NCI-H524 treated with DMSO at 0.1 percent for 48 hours (cell line): ENCODE measurements around the gene HBA1.
"Not testable (repeated sequence)": the region's sequence is repeated elsewhere in the genome, so short reads cannot be mapped to it uniquely, and the experiment has no call there.

Experiments
- DNase-seq: peaks from one replicate; lab custom pipeline; 2025; lab: John Stamatoyannopoulos, UW

Gene HBA1

GRCh38 chr16:176006-176405, 474 bp upstream of the HBA1 start:
- DNase-seq, result not testable (repeated sequence)

GRCh38 chr16:177394-177822, 928 bp downstream of the HBA1 start:
- DNase-seq, result no peak

GRCh38 chr16:177981-178667, 1.6 kb downstream of the HBA1 start:
- DNase-seq, result no peak

DNA sequence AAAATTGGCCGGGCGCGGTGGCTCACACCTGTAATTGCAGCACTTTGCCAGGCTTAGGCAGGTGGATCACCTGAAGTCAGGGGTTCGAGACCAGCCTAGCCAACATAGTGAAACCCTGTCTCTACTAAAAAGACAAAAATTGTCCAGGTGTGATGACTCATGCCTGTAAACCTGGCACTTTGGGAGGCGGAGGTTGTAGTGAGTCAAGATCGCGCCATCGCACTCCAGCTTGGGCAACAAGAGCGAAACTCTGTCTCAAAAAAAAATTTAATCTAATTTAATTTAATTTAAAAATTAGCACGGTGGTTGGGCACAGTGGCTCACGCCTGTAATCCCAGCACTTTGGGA, 2.2 kb downstream of the HBA1 start:
- no peak for DNase-seq

DNA sequence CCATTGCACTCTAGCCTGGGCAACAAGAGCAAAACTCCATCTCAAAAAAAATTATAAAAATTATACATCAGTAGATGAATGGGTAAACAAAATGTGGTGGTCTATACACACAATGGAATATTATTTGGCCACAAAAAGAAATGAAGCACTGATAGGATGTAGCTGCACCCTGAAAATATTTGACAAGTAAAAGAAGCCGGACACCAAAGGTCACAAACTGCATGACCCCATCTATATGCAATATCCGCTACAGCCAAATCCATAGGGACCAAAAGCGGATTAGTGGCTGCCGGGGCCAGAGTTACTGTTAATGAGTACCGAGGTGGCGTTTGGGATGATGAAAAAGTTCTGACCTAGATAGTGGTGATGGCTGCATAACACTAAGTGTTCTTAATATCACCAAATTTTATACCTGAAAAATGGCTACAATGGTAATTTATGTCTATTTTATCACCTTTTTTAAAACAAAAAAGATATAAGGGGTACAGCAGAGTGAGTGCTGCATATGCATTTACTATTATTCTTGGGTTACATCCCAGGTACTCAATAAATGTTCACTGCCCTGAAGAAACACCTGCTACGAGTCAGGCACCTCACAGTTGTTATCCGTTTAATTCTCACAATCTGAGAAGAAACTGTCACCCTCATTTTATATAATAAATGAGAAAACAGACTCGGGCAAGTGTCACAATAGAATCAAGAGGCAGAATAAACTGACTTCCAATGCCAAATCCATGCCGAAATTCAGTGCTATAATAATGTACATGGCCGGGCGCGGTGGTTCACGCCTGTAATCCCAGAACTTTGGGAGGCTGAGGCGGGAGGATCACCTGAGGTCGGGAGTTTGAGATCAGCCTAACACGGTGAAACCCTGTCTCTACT, 3.0 kb downstream of the HBA1 start:
- DNase-seq, result no peak

DNA sequence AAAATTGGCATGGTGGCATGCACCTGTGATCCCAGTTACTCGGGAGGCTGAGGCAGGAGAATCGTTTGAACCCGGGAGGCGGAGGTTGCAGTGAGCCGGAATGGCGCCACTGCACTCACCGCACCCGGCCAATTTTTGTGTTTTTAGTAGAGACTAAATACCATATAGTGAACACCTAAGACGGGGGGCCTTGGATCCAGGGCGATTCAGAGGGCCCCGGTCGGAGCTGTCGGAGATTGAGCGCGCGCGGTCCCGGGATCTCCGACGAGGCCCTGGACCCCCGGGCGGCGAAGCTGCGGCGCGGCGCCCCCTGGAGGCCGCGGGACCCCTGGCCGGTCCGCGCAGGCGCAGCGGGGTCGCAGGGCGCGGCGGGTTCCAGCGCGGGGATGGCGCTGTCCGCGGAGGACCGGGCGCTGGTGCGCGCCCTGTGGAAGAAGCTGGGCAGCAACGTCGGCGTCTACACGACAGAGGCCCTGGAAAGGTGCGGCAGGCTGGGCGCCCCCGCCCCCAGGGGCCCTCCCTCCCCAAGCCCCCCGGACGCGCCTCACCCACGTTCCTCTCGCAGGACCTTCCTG, 3.7 kb downstream of the HBA1 start, which contains the start of gene HBQ1:
TSS of gene HBQ1 (plus strand) at position 359 of the 575 bp plus-strand sequence. CDS start at position 387, 28 bp downstream.
- no peak for DNase-seq

GRCh38 chr16:180681-181564, 4.4 kb downstream of the HBA1 start:
- DNase-seq, result peak; percentile 60

DNA sequence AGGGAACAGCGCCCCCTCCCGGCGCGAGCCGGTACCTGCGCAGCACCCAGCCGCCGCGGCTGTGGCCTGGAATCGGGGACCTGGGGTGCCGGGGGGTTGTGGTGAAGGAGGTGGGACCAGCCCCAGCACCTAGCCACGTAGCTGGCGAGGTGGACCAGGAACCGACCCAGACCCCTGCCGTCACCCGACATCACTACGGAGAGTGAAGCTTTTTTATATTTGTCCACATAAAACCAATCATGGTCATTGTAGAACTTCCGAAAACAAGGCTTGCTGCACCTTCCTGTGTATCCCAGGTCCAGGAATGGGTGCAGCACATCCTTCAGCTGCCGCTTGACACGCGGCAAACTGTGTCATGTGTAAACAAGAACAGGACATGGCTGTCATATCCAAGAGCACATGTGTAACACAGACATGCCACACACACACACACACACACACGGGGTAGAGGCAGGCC, 5.1 kb downstream of the HBA1 start:
- no peak for DNase-seq

GRCh38 chr16:183005-183404, 6.5 kb downstream of the HBA1 start:
- DNase-seq, result no peak

DNA sequence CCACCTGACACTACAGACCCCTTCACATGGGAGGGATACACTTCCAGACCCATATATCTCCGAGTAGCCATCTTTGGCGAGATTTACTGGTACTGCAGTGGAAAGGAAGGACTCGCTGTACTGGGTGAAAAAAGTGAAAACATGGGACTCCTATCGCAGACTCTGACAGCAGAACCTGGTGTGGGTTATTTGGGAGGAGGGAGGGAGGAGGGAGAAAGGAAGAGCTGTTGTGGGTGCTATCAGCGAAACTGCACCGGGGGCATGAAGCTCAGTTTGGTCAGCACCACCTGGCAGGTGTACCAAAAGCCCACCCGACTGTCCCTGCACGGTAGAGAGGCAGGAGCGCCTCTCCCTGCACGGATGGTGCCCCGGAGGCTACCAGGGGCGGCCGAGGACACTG, 8.7 kb downstream of the HBA1 start:
- DNase-seq, result no peak

DNA sequence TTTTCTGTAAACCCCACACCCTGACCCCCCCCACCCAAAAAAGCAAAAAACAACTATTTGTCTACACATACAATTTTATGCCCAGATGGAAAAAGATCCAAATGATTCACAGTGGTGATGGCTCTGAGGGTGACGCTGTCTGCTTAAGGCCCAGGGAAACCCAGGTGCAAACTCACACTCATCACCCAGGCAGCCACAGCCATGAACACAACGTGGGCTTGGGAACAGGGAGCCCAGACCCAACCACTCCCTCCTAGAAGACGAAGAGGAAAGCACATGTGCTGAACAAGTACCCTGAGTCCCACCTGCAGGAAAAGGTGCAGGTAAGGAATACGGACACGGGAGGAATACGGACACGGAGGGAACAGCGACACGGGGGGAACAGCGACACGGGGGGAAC, 9.2 kb downstream of the HBA1 start:
- DNase-seq, result no peak

DNA sequence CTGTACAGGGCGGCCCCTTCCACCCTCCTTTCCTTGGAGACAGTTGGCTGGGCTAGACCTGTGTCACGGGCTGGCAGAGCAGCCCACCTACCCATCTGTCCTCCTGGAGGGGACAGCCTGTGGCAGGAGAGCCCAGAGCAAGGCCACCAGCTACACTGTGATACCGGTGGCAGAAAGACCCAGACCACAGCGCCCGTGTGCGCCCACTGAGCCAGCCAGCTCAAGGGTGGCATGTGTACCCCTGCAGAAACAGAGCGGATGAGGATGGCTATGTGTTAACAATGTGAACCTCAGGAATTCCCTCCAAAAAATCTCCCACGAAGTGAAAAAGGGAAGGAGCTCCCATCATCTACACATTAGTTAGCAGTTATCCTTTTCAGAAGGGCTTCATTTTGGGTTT, 10.8 kb downstream of the HBA1 start:
- no peak for DNase-seq

DNA sequence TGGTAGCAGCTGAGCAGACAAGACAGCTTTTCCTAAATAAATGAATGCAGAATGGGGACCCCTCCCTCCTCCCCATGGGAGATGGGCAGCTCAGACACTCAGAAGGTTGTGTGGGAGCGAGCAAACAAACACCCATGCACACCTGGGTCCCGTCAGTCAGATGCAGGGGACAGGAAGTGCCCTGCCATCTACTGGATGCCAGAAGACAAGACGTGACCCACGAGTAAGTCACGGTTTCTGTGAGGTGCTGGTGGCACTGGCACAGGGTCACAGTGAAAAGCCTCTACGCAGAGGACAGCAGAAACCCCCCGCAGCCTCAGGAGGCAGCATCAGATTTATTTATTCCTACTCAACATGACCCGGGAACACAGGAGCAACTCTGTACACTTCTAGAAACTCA, 12.2 kb downstream of the HBA1 start:
- no peak for DNase-seq

DNA sequence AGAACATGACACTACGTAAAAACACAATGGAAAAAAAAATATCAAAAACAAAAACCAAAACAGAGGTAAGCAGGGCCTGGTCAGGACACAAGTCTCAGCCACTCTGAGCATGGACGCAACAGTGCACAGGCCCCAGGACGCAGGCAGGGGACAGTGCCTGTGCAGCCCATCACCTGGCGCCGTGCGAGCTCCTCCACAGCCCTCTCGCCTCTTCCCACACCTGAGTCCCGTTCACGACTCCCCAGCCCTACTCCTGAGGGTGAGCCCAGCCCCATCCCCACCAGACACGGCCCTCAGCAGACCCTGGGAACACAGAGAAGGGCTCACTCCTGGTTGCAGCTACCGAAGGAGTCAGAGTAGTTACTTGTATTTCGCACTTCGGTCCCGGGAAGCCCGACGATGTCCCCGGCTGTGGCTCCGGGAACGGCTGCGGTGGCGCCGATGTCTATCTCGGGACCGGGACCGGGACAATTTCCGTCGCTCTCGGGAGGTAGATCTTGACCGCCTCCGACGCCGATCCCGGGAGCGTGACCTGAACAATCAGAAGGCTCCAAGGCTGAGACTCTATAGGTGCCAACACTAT, 13.2 kb downstream of the HBA1 start:
- DNase-seq, result no peak

DNA sequence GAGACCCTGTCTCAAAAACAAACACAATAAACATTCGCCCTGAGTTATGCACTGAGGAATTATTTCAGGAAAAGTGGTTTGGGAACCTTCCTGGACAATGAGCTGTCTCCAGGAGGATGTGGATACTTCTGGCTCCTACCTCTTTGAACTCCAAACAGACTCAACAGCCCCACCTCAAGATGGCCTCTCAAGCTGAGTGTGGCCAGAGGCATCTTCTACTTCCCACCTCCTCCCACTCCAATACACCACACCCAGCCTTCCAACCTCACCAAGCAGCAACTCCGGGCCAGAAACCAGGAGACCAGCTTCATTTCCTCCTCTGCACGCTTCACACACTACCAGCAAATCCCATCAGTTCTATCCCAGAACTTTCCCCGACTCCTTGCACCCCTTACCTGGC, 15.4 kb downstream of the HBA1 start:
- no peak for DNase-seq

- no peak for DNase-seq
Observed at GRCh38 chr16:192686-193085, 16.2 kb downstream of the HBA1 start.

DNA sequence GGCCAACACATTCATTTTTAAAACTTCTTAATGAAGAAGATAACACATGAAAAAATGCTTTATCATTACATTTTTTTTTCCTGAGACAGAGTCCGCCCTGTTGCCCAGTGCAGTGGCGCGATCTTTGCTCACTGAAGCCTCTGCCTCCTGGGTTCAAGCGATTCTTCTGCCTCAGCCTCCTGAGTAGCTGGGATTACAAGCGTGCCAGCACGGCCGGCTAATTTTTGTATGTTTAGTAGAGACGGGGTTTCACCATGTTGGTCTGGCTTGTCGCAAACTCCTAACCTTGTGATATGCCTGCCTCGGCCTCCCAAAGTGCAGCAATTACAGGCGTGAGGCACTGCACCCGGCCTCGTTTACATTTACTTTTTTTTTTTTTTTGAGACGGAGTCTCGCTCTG, 17.0 kb downstream of the HBA1 start:
- no peak for DNase-seq

DNA sequence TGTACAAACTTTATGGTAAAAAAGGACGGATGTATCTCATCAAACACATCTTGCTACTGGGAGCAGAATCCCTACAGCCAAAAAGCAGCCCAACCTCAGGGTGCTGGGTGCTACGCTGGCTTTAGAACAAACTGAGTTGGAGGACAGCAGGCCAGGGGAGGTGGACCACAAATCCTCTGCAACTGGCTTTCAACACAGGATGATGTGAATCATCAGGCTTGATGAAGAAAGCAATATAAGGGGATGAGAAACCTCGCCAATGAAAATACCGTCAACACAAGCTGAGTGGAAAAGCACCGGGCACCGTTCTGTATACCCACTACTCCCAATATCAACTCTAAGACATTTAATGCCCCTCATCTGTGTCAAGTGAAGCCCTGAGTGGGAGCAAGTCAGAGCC, 18.0 kb downstream of the HBA1 start:
- DNase-seq, result no peak

DNA sequence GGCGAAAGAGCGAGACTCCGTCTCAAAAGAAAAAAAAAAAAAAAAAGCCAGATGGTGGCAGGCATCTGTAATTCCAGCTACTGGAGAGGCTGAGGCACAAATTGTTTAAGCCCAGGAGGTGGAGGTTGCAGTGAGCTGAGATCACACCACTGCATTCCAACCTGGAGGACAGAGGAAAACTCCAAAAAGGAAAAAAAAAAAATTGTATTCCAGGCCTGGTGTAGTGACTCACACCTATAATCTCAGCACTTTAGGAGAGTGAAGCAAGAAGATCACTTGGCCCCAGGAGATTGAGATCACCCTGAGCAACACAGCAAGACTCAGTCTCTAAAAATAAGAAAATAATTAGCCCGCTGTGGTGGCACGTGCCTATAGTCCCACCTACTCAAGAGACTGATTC, 23.9 kb downstream of the HBA1 start:
- no peak for DNase-seq

DNA sequence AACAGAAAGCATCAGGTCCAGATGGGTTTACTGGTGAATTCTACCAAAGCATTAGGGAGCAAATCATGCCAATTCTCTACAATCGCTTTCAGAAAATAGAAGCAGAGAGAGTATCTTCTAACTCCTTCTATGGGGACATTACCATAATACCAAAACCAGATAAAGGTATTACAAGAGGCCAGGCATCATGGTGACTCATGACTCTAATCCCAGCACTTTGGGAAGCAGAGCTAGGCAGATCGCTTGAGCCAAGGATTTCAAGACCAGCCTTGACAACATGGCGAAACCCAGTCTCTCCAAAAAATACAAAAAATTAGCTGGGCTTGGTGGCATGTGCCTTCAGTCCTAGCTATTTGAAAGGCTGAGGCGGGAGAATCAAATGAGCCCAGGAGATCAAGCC, 26.8 kb downstream of the HBA1 start:
- DNase-seq, result no peak

DNA sequence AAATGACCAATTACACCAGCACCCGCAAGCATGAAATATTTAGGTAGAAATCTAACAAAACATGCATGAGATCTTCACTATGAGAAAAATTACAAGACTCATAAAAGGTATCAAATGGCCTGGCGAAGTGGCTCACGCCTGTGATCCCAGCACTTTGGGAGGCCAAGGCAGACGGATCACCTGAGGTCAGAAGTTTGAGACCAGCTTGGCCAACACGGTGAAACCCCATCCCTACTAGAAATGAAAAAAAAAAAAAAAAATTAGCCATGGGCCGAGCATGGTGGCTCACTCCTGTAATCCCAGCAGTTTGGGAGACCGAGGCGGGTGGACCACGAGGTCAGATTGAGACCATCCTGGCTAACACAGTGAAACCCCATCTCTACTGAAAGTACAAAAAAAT, 27.6 kb downstream of the HBA1 start:
- not testable (repeated sequence) for DNase-seq

GRCh38 chr16:209359-209758, 32.9 kb downstream of the HBA1 start:
- not testable (repeated sequence) for DNase-seq
